ENCODE data around the gene CERS1. TPM values are rescaled to one million over a fixed set of nuclear protein-coding genes. Genes with fewer than 3 reads are reported as not detected.
A peak's percentile ranks its signal among the peaks of the same experiment; 100 is the strongest.

CERS1 gene
- total and polyA plus RNA-seq, 8 donors: 0.37 to 4.8 (median 0.61) TPM; not detected in 3

- TF ChIP-seq POLR2A (IDR thresholded peaks at IDR 0.05) (no peak), POLR2AphosphoS5 (IDR thresholded peaks at IDR 0.05) (no peak), EP300 (IDR thresholded peaks at IDR 0.05) (no peak)
- H3K4me1 ChIP-seq: peaks cover 12 to 28% (median 21%) of the 10 kb centered on the region in 4 donors
- H3K4me3 ChIP-seq: no peak overlapping the region
- no peak overlapping the region for H3K27ac ChIP-seq
- intact Hi-C loops (cut with DNase I; ENCODE audit: low total_unique reads): no loop called here
- no peaks in the 10 kb centered on the region for H3K9me3 ChIP-seq
- 84 to 90% (median 87%) methylated on average over 6 of the region's 6 CpGs for WGBS, 5 donors
- peaks cover 0 to 9% (median 6%) of the 10 kb centered on the region in 4 donors for H3K36me3 ChIP-seq
- H3K27me3 ChIP-seq: peaks cover 0 to 7% (median 0%) of the 10 kb centered on the region in 3 donors
- no peak for DNase-seq
These were observed 46.7 kb upstream of the CERS1 start for GRCh38 chr19:18942692-18943091.

GRCh38 chr19:18941628-18942354, 45.8 kb upstream of the CERS1 start:
- H3K27ac ChIP-seq: peak overlapping the region in 2 of 5 donors; percentile 18 to 42
- H3K9me3 ChIP-seq: no peaks in the 10 kb centered on the region
- peaks cover 12 to 28% (median 21%) of the 10 kb centered on the region in 4 donors for H3K4me1 ChIP-seq
- H3K36me3 ChIP-seq: peaks cover 0 to 12% (median 9%) of the 10 kb centered on the region in 4 donors
- H3K27me3 ChIP-seq: peaks cover 0 to 7% (median 0%) of the 10 kb centered on the region in 3 donors
- 60 to 66% (median 66%) methylated on average over 18 of the region's 18 CpGs for WGBS, 5 donors
- peak in 1 of 2 donors; percentile 50 for DNase-seq
- peak overlapping the region; percentile 19 to 79 (median 50) for H3K4me3 ChIP-seq
- intact Hi-C loops (cut with DNase I; ENCODE audit: low total_unique reads): no loop called here
- no peak for TF ChIP-seq POLR2A (IDR thresholded peaks at IDR 0.05)
- no peak for TF ChIP-seq EP300 (IDR thresholded peaks at IDR 0.05)
- TF ChIP-seq POLR2AphosphoS5 (IDR thresholded peaks at IDR 0.05): no peak
- TF ChIP-seq, protein P1, sequence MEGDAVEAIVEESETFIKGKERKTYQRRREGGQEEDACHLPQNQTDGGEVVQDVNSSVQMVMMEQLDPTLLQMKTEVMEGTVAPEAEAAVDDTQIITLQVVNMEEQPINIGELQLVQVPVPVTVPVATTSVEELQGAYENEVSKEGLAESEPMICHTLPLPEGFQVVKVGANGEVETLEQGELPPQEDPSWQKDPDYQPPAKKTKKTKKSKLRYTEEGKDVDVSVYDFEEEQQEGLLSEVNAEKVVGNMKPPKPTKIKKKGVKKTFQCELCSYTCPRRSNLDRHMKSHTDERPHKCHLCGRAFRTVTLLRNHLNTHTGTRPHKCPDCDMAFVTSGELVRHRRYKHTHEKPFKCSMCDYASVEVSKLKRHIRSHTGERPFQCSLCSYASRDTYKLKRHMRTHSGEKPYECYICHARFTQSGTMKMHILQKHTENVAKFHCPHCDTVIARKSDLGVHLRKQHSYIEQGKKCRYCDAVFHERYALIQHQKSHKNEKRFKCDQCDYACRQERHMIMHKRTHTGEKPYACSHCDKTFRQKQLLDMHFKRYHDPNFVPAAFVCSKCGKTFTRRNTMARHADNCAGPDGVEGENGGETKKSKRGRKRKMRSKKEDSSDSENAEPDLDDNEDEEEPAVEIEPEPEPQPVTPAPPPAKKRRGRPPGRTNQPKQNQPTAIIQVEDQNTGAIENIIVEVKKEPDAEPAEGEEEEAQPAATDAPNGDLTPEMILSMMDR (IDR thresholded peaks at IDR 0.05): no peak

DNA sequence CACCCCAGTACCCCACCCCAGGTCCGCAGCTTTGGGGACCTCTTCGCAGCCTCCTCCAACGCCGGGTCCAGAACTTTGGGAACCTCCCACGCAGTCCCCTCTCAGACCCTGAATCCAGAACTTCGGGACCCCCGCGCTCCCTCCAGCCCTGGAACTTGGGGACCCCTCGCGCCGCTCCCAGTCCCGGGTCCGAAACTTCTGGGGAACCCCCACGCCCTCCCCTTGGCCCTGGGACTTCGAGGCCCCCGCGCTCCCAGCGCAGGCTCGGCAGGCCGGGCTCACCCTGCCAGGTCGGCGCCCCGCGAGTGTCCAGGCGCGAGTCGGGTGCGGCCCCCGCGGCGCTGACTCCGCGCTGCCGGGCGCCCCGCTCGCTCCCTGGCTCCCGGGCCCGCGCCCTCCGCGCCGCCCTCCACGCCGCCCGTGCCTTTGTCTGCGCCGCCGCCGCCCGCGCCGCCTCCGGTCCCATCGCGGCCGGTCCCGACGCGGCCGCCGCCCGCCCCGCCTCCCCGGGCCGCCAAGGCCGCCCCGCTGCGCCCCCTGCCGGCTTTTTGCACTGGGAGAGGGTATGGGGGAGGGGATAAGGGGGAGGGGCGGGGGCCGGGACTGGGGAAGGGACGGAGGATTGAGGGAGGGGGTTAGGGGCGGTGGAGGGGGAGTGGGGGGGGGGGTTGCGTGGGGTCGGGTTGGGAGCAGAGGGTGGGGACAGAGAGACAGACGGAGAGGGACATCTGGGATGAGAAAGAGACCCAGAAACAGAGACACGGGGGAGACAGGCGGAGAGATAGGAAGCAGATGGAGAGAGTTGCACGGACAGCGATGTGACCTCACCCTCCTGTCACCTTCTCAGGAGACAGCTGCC, 45.0 kb upstream of the CERS1 start, which contains the start of gene HOMER3:
Gene HOMER3 (minus strand): TSS at position 449 of the 859 bp plus-strand sequence. CDS start 2,235 bp downstream, outside the sequence.
- 2% methylated on average over 35 to 81 of the region's 81 CpGs for WGBS, 5 donors
- intact Hi-C loops (cut with DNase I; ENCODE audit: low total_unique reads): no loop called here
- no peaks in the 10 kb centered on the region for H3K9me3 ChIP-seq
- H3K4me1 ChIP-seq: peaks cover 12 to 28% (median 21%) of the 10 kb centered on the region in 4 donors
- H3K27ac ChIP-seq: peak within 1 kb of the TSS; percentile 32 to 80 (median 67)
- H3K36me3 ChIP-seq: peaks cover 0 to 17% (median 9%) of the 10 kb centered on the region in 4 donors
- TF ChIP-seq EP300 (IDR thresholded peaks at IDR 0.05): no peak
- TF ChIP-seq, protein P1 (IDR thresholded peaks at IDR 0.05): peak in 3 of 7 experiments; percentile 23 to 70 (median 30)
- no peak for TF ChIP-seq POLR2A (IDR thresholded peaks at IDR 0.05)
- TF ChIP-seq POLR2AphosphoS5 (IDR thresholded peaks at IDR 0.05): no peak
- peak; percentile 86 to 91 for DNase-seq
- peaks cover 0 to 7% (median 0%) of the 10 kb centered on the region in 3 donors for H3K27me3 ChIP-seq
- H3K4me3 ChIP-seq: peak within 1 kb of the TSS; percentile 65 to 79 (median 74)

GRCh38 chr19:18939922-18940768, 44.2 kb upstream of the CERS1 start:
- peak; percentile 37 to 77 for DNase-seq
- intact Hi-C loops (cut with DNase I; ENCODE audit: low total_unique reads): no loop called here
- H3K27me3 ChIP-seq: peaks cover 0 to 7% (median 0%) of the 10 kb centered on the region in 3 donors
- H3K4me3 ChIP-seq: peak overlapping the region; percentile 65 to 79 (median 74)
- no peaks in the 10 kb centered on the region for H3K9me3 ChIP-seq
- H3K27ac ChIP-seq: peak overlapping the region in 4 of 5 donors; percentile 63 to 80 (median 72)
- WGBS, 5 donors: 0 to 3% (median 1%) methylated on average over 18 to 47 of the region's 47 CpGs
- TF ChIP-seq POLR2AphosphoS5 (IDR thresholded peaks at IDR 0.05) (no peak), POLR2A (IDR thresholded peaks at IDR 0.05) (no peak), EP300 (IDR thresholded peaks at IDR 0.05) (no peak)
- TF ChIP-seq, protein P1 (IDR thresholded peaks at IDR 0.05): no peak
- H3K36me3 ChIP-seq: peaks cover 0 to 23% (median 11%) of the 10 kb centered on the region in 4 donors
- peaks cover 12 to 28% (median 21%) of the 10 kb centered on the region in 4 donors for H3K4me1 ChIP-seq
